ENCODE results near the gene DGKB.
"Not testable (repeated sequence)": the region's sequence is repeated elsewhere in the genome, so short reads cannot be mapped to it uniquely, and the experiment has no call there.

The DGKB gene

GRCh38 chr7:14289957-14290356 is 612.6 kb downstream of the DGKB start:
- no peak for DNase-seq (ENCODE audit: low read depth)

GRCh38 chr7:14288701-14289100 is 613.9 kb downstream of the DGKB start:
- DNase-seq (ENCODE audit: low read depth): no peak

- no peak for DNase-seq (ENCODE audit: low read depth)
These were observed 615.2 kb downstream of the DGKB start for GRCh38 chr7:14287398-14287797.

GRCh38 chr7:14286036-14286435 is 616.5 kb downstream of the DGKB start:
- no peak for DNase-seq (ENCODE audit: low read depth)

- DNase-seq (ENCODE audit: low read depth): not testable (repeated sequence)
These were observed 623.3 kb downstream of the DGKB start for GRCh38 chr7:14279065-14279871.

GRCh38 chr7:14275356-14275755 is 627.2 kb downstream of the DGKB start:
- DNase-seq (ENCODE audit: low read depth): no peak

- DNase-seq (ENCODE audit: low read depth): no peak
These were observed 631.1 kb downstream of the DGKB start for GRCh38 chr7:14271441-14271840.

- no peak for DNase-seq (ENCODE audit: low read depth)
These were observed 632.5 kb downstream of the DGKB start for GRCh38 chr7:14270099-14270498.

GRCh38 chr7:14260011-14260410 is 642.5 kb downstream of the DGKB start:
- no peak for DNase-seq (ENCODE audit: low read depth)

- DNase-seq (ENCODE audit: low read depth): no peak
These were observed 643.7 kb downstream of the DGKB start for GRCh38 chr7:14258861-14259260.

- no peak for DNase-seq (ENCODE audit: low read depth)
These were observed 644.1 kb downstream of the DGKB start for GRCh38 chr7:14258441-14258840.

- DNase-seq (ENCODE audit: low read depth): no peak
These were observed 650.1 kb downstream of the DGKB start for GRCh38 chr7:14252458-14252857.

- DNase-seq (ENCODE audit: low read depth): no peak
These were observed 660.4 kb downstream of the DGKB start for GRCh38 chr7:14242175-14242574.

- DNase-seq (ENCODE audit: low read depth): no peak
These were observed 665.7 kb downstream of the DGKB start for GRCh38 chr7:14236834-14237233.

- DNase-seq (ENCODE audit: low read depth): no peak
These were observed 667.5 kb downstream of the DGKB start for GRCh38 chr7:14235056-14235455.

GRCh38 chr7:14233868-14234369 is 668.6 kb downstream of the DGKB start:
- no peak for DNase-seq (ENCODE audit: low read depth)

- DNase-seq (ENCODE audit: low read depth): no peak
These were observed 669.3 kb downstream of the DGKB start for GRCh38 chr7:14233076-14233867.

GRCh38 chr7:14229047-14229446 is 673.5 kb downstream of the DGKB start:
- no peak for DNase-seq (ENCODE audit: low read depth)

- no peak for DNase-seq (ENCODE audit: low read depth)
These were observed 674.2 kb downstream of the DGKB start for GRCh38 chr7:14228341-14228740.

GRCh38 chr7:14226126-14226525 is 676.4 kb downstream of the DGKB start:
- DNase-seq (ENCODE audit: low read depth): no peak

- no peak for DNase-seq (ENCODE audit: low read depth)
These were observed 683.4 kb downstream of the DGKB start for GRCh38 chr7:14219125-14219524.

GRCh38 chr7:14218338-14218737 is 684.2 kb downstream of the DGKB start:
- DNase-seq (ENCODE audit: low read depth): no peak

GRCh38 chr7:14209896-14210484 is 692.6 kb downstream of the DGKB start:
- DNase-seq (ENCODE audit: low read depth): no peak
